HepG2 (cell line): Measurements from ENCODE around the gene TRIM69. TPM values are rescaled to one million over a fixed set of nuclear protein-coding genes. Genes with fewer than 3 reads are reported as not detected.
"Not testable (repeated sequence)": the region's sequence is repeated elsewhere in the genome, so short reads cannot be mapped to it uniquely, and the experiment has no call there.

ENCODE experiments used
- ATAC-seq: fragments of 200-7000 bp; cut with Tn5 transposase; 3 replicates; pipeline ENCODE4 v1.9.1; 2020; ENCODE audit warnings: mild to moderate bottlenecking, moderate library complexity
- BruUV-seq: library from RNA; stranded (reverse); fragments of 400-500 nt; replicated peaks from 2 replicates; lab custom pipeline; 2021; lab: Mats Ljungman, UMichigan
- CTCF ChIA-PET: fragments of 300-600 bp; formaldehyde crosslinking; extraction: SDS; loops from one replicate; lab custom pipeline; 2021; ENCODE audit warnings: low total read pairs, inconsistent platforms, low intra/inter-chr PET ratio; lab: Yijun Ruan, JAX
- POLR2A ChIA-PET: fragments of 350-600 bp; sonication (Branson Sonifier 250); formaldehyde crosslinking; loops from one replicate; lab custom pipeline; 2020; ENCODE audit warnings: antibody characterized with exemption, inconsistent platforms; lab: Yijun Ruan, JAX
- DNase-seq: peaks from one replicate; pipeline ENCODE4 v3.0.0-alpha.2; 2015; ENCODE audit warnings: low spot score
- FAIRE-seq: peaks from 3 replicates; lab custom pipeline; 2011; peaks lifted over from hg19 to GRCh38; lab: Jason Lieb, UNC
- H2AFZ ChIP-seq: one replicate; pipeline ENCODE4 v1.6.1; 2011; ENCODE audit warnings: low read length, inconsistent platforms
- H3K27ac ChIP-seq: fragments of 300-600 bp; 3 replicates; pipeline ENCODE4 v1.8.0; 2011; ENCODE audit warnings: mixed run types, mild to moderate bottlenecking, mixed read lengths, low read length, inconsistent platforms; ENCODE audit not compliant: insufficient read depth; ENCODE audit errors: extremely low read length
- H3K27me3 ChIP-seq, 2 experiments: fragments of 200-600 bp in 1 of 2; 2 replicates in 1 of 2; 3 replicates in 1 of 2; pipeline versions ENCODE4 v1.6.0 to v1.8.0; 2011; ENCODE audit warnings: low read length in 2 of 2, mild to moderate bottlenecking in 2 of 2, moderate library complexity in 2 of 2, inconsistent platforms in 1 of 2; ENCODE audit not compliant: insufficient read depth in 2 of 2, control insufficient read depth in 1 of 2
- H3K36me3 ChIP-seq, 2 experiments: fragments of 200-600 bp in 1 of 2; replicated peaks in 1 of 2; 2 replicates in 1 of 2; 3 replicates in 1 of 2; pipeline versions ENCODE4 v1.5.1 to v1.8.0; 2011; ENCODE audit warnings: low read length in 2 of 2, inconsistent platforms in 1 of 2; ENCODE audit not compliant: insufficient read depth in 2 of 2, control insufficient read depth in 1 of 2
- H3K4me1 ChIP-seq: 2 replicates; pipeline ENCODE4 v1.5.1; 2012; ENCODE audit warnings: low read length, inconsistent platforms; ENCODE audit not compliant: insufficient read depth
- H3K4me2 ChIP-seq: 2 replicates; pipeline ENCODE4 v1.6.0; 2011; ENCODE audit warnings: low read depth, low read length, inconsistent platforms
- H3K4me3 ChIP-seq, 3 experiments: fragments of 200-600 bp in 1 of 3; sonication (generic), shearing (Covaris generic) in 1 of 3; replicated peaks in 1 of 3; 2 replicates each; pipeline ENCODE4 v1.5.1; 2011 to 2016; ENCODE audit warnings: low read length in 3 of 3, inconsistent platforms in 2 of 3, low read depth in 2 of 3, mild to moderate bottlenecking in 2 of 3, control low read depth in 1 of 3, mixed read lengths in 1 of 3; ENCODE audit not compliant: insufficient read depth in 1 of 3
- H3K79me2 ChIP-seq: one replicate; pipeline ENCODE4 v1.6.1; 2011; ENCODE audit warnings: low read length, inconsistent platforms; ENCODE audit not compliant: insufficient read depth
- H3K9ac ChIP-seq: 2 replicates; pipeline ENCODE4 v1.6.0; 2011; ENCODE audit warnings: mild to moderate bottlenecking, low read depth, low read length, inconsistent platforms; ENCODE audit not compliant: insufficient read depth
- H3K9me3 ChIP-seq: 2 replicates; pipeline ENCODE4 v1.5.1; 2012; ENCODE audit warnings: mild to moderate bottlenecking, low read length
- H4K20me1 ChIP-seq: 2 replicates; pipeline ENCODE4 v1.6.0; 2011; ENCODE audit warnings: inconsistent platforms, mild to moderate bottlenecking, low read length, moderate library complexity; ENCODE audit not compliant: insufficient read depth
- ARNTL ChIP-seq: sonication (generic); formaldehyde crosslinking; IDR thresholded peaks from 2 replicates; pipeline ENCODE4 v1.4.0; 2020; ENCODE audit warnings: mild to moderate bottlenecking, missing genetic modification reagents
- FOXO1 ChIP-seq: sonication (generic); formaldehyde crosslinking; IDR thresholded peaks from 2 replicates; pipeline ENCODE4 v1.4.0; 2020; ENCODE audit warnings: missing genetic modification reagents
- KMT2B ChIP-seq: IDR thresholded peaks from 2 replicates; pipeline ENCODE4 v1.6.1; 2016; ENCODE audit warnings: missing genetic modification reagents, missing compliant biosample characterization
- NCOR1 ChIP-seq: fragments of 200-600 bp; sonication (generic); IDR thresholded peaks from 2 replicates; pipeline ENCODE4 v1.7.0; 2017; ENCODE audit warnings: antibody characterized with exemption, low read length, borderline replicate concordance
- TAF15 ChIP-seq: fragments of 200-400 bp; formaldehyde crosslinking; IDR thresholded peaks from one replicate; pipeline ENCODE4 v1.6.1; 2018; ENCODE audit warnings: mild to moderate bottlenecking, low read depth, low read length; ENCODE audit not compliant: poor library complexity, severe bottlenecking
- TSC22D2 ChIP-seq: sonication (generic); formaldehyde crosslinking; IDR thresholded peaks from 2 replicates; pipeline ENCODE4 v1.5.1; 2020; ENCODE audit warnings: missing genetic modification reagents, mild to moderate bottlenecking, borderline replicate concordance
- ZNF281 ChIP-seq: sonication (generic); formaldehyde crosslinking; IDR thresholded peaks from 2 replicates; pipeline ENCODE4 v1.4.0; 2020; ENCODE audit warnings: missing genetic modification reagents, borderline replicate concordance
- ZNF564 ChIP-seq: sonication (generic); formaldehyde crosslinking; IDR thresholded peaks from 2 replicates; pipeline ENCODE4 v1.8.1; 2023; ENCODE audit warnings: mild to moderate bottlenecking, missing genetic modification reagents
- ZNF7 ChIP-seq: IDR thresholded peaks from 2 replicates; pipeline ENCODE4 v1.6.1; 2016; ENCODE audit warnings: missing biosample characterization, missing genetic modification reagents
- ZNF720 ChIP-seq: sonication (generic); formaldehyde crosslinking; IDR thresholded peaks from 2 replicates; pipeline ENCODE4 v1.4.0; 2020; ENCODE audit warnings: missing genetic modification reagents
- WGBS: methylation state at CpG from one replicate; pipeline ENCODE4 v1.1.6; 2017; ENCODE audit warnings: low lambda C conversion rate; 5-methylcytosine and 5-hydroxymethylcytosine counted together
- in situ Hi-C: cut with HindIII; loops from 2 replicates; pipeline ENCODE4 v1.10.0; 2017; ENCODE audit warnings: low pct_unique_long_range_greater_than_20kb; ENCODE audit not compliant: extremely low pct_ligation_motif_present
- intact Hi-C: fragments of 100-400 bp; cut with micrococcal nuclease; formaldehyde crosslinking; loops from one replicate; pipeline ENCODE4 v1.10.0; 2022; ENCODE audit not compliant: unreplicated experiment
- polyA plus RNA-seq, 8 experiments: library from polyadenylated mRNA; depleted of rRNA in 3 of 8; stranded (reverse) in 7 of 8; unstranded in 1 of 8; fragments of >200 nt; fragmentation: Illumina TruSeq in 4 of 8; extraction: Trizol in 4 of 8; gene quantifications; 2 replicates each; pipeline versions ENCODE4 v1.2.1 to v1.2.3, GENCODE V29; 2011 to 2016; ENCODE audit warnings: low read depth in 4 of 8, missing spikeins in 1 of 8, mixed read lengths in 1 of 8; ENCODE audit not compliant: insufficient read depth in 1 of 8
- total RNA-seq, 5 experiments: library from RNA; depleted of rRNA; stranded (reverse); fragments of >200 nt; fragmentation: Illumina TruSeq; extraction: Trizol; gene quantifications; 2 replicates each; pipeline ENCODE4 v1.2.3, GENCODE V29; 2016; ENCODE audit warnings: low read depth in 1 of 5
- TF ChIP-seq, protein P1 (sequence below): IDR thresholded peaks from 2 replicates; pipeline ENCODE4 v1.6.1; 2016; ENCODE audit warnings: mild to moderate bottlenecking, missing biosample characterization, missing genetic modification reagents

The TRIM69 gene
- total and polyA plus RNA-seq, 2 of the 13 experiments (the other 11 are each of a cell fraction or from before 2014, with no cell fraction given) = 2.6 to 3.2 TPM

DNA sequence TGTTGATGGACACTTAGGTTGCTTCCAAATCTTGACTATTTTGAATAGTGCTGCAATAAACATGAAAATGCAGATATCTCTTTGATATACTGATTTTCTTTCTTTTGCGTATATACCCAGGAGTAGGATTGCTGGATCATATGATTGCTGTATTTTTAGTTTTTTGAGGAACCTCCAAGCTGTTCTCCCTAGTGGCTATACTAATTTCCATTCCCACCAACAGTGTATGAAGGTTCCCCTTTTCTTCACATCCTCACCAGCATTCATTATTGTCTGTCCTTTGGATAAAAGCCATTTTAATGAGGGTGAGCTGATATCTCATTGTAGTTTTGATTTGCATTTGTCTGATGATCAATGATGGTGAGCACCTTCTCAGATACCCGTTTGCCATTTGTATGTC lies 37.7 kb upstream of the TRIM69 start:
- Histone ChIP-seq H2AFZ (no peak overlapping the region), H3K4me1 (no peaks in the 10 kb centered on the region), H4K20me1 (no peaks in the 10 kb centered on the region), H3K27me3 (no peaks in the 10 kb centered on the region; a peak in 1 of 5 replicates), H3K4me2 (no peak overlapping the region), H3K27ac (no peak overlapping the region), H3K4me3 (no peak overlapping the region), H3K9me3 (no peaks in the 10 kb centered on the region), H3K79me2 (no peaks in the 10 kb centered on the region), H3K36me3 (no peaks in the 10 kb centered on the region), H3K9ac (no peak overlapping the region)
- POLR2A ChIA-PET = interaction anchor here (0.9 kb wide), 1 partner anchor 13 kb away, joined by 3 read pairs; the partner anchor contains the start of genes B2M and PATL2
- FAIRE-seq = no peak
- intact Hi-C loops = no loop called here
- CTCF ChIA-PET = no interaction called here
- no peak for ATAC-seq
- no peak for DNase-seq
- no peak for TF ChIP-seq NCOR1
- TF ChIP-seq ARNTL (CRISPR knock-in tag) = no peak
- TF ChIP-seq ZNF564 (CRISPR knock-in tag) = no peak
- TF ChIP-seq FOXO1 (CRISPR knock-in tag) = no peak
- no peak for TF ChIP-seq KMT2B
- no peak for TF ChIP-seq ZNF7 (CRISPR knock-in tag)
- no peak for TF ChIP-seq TAF15
- no peak for TF ChIP-seq TSC22D2 (CRISPR knock-in tag)
- no peak for TF ChIP-seq ZNF281 (CRISPR knock-in tag)
- TF ChIP-seq ZNF720 = no peak
- TF ChIP-seq, protein P1, sequence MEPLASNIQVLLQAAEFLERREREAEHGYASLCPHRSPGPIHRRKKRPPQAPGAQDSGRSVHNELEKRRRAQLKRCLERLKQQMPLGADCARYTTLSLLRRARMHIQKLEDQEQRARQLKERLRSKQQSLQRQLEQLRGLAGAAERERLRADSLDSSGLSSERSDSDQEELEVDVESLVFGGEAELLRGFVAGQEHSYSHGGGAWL = no peak
- in situ Hi-C loops = no loop called here
- BruUV-seq = no TSS peak
- 53% methylated on average over 2 of the region's 2 CpGs for WGBS

DNA sequence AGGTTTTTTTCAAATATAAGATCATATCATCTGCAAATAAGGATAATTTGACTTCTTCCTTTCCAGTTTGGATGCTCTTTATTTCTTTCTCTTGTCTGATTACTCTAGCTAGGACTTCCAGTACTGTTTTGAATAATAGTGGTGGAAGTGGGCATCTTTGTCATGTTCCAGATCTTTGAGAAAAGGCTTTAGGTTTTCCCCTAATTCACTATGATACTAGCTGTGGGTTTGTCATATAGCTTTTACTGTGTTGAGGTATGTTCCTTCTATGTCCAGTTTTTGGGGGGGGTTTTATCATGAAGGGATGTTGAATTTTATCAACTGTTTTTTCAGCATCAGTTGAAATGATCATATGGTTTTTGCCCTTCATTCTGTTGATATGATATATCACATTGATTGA lies 35.7 kb upstream of the TRIM69 start:
- POLR2A ChIA-PET, CTCF ChIA-PET, ATAC-seq, H3K4me3 ChIP-seq, H3K9me3 ChIP-seq, FAIRE-seq, H3K36me3 ChIP-seq, H3K27ac ChIP-seq, DNase-seq, H3K27me3 ChIP-seq, H3K4me2 ChIP-seq, H3K79me2 ChIP-seq, H3K4me1 ChIP-seq, in situ Hi-C loops, H3K9ac ChIP-seq, intact Hi-C loops, BruUV-seq, H2AFZ ChIP-seq, H4K20me1 ChIP-seq: not testable (repeated sequence)
